Neural cell (in vitro differentiated cells): ENCODE measurements around the gene HINT2. TPM values are rescaled to one million over a fixed set of nuclear protein-coding genes. Genes with fewer than 3 reads are reported as not detected.

ENCODE experiments used
- H2AFZ ChIP-seq: fragments of 200-600, 300-800 bp; sonication (generic), shearing (Covaris generic); 2 replicates; pipeline ENCODE4 v1.6.0; 2014; ENCODE audit warnings: low read depth, mild to moderate bottlenecking, antibody characterized with exemption, low read length, moderate library complexity
- H3F3A ChIP-seq: fragments of 200-600 bp; shearing (Covaris generic); 2 replicates; pipeline ENCODE4 v1.6.1; 2016; ENCODE audit warnings: mild to moderate bottlenecking, moderate library complexity, mixed read lengths, antibody characterized with exemption, low read length; ENCODE audit not compliant: insufficient read depth, poor library complexity, severe bottlenecking
- H3K27ac ChIP-seq: fragments of 200-600, 300-800 bp; sonication (generic), shearing (Covaris generic); 2 replicates; pipeline ENCODE4 v1.5.1; 2014; ENCODE audit warnings: mild to moderate bottlenecking, low read length, moderate library complexity
- H3K27me3 ChIP-seq: fragments of 300-800, 200-600 bp; sonication (generic), shearing (Covaris generic); 2 replicates; pipeline ENCODE4 v1.6.0; 2014; ENCODE audit warnings: mild to moderate bottlenecking, low read depth, low read length, moderate library complexity; ENCODE audit not compliant: insufficient read depth
- H3K36me3 ChIP-seq: fragments of 300-800, 200-600 bp; sonication (generic), shearing (Covaris generic); 2 replicates; pipeline ENCODE4 v1.5.1; 2014; ENCODE audit warnings: mild to moderate bottlenecking, antibody characterized with exemption, low read length, moderate library complexity; ENCODE audit not compliant: insufficient read depth
- H3K4me2 ChIP-seq: fragments of 300-800, 200-600 bp; sonication (generic), shearing (Covaris generic); 2 replicates; pipeline ENCODE4 v1.6.0; 2014; ENCODE audit warnings: mild to moderate bottlenecking, low read length
- H3K4me3 ChIP-seq: fragments of 300-800, 200-600 bp; sonication (generic), shearing (Covaris generic); 2 replicates; pipeline ENCODE4 v1.5.1; 2014; ENCODE audit warnings: mild to moderate bottlenecking, low read length, moderate library complexity
- H3K79me2 ChIP-seq: fragments of 200-600 bp; shearing (Covaris generic); replicated peaks from 2 replicates; pipeline ENCODE4 v1.6.0; 2014; ENCODE audit warnings: mild to moderate bottlenecking, low read length, moderate library complexity; ENCODE audit not compliant: insufficient read depth
- H3K9ac ChIP-seq: fragments of 300-800, 200-600 bp; sonication (generic), shearing (Covaris generic); 2 replicates; pipeline ENCODE4 v1.6.1; 2016; ENCODE audit warnings: mild to moderate bottlenecking, low read length, mixed read lengths
- H3K9me2 ChIP-seq: fragments of 200-600 bp; shearing (Covaris generic); 2 replicates; pipeline ENCODE4 v1.6.1; 2016; ENCODE audit warnings: mild to moderate bottlenecking, low read length, mixed read lengths; ENCODE audit not compliant: insufficient read depth
- H3K9me3 ChIP-seq: fragments of 200-600, 300-800 bp; sonication (generic), shearing (Covaris generic); 2 replicates; pipeline ENCODE4 v1.6.1; 2016; ENCODE audit warnings: mild to moderate bottlenecking, mixed run types, low read length, moderate library complexity, mixed read lengths
- H4K20me1 ChIP-seq: fragments of 200-600 bp; shearing (Covaris generic); 2 replicates; pipeline ENCODE4 v1.6.1; 2016; ENCODE audit warnings: mild to moderate bottlenecking, mixed run types; ENCODE audit not compliant: insufficient read depth
- EP300 ChIP-seq: fragments of 450-650 bp; conservative IDR thresholded peaks from 2 replicates; pipeline ENCODE4 v1.6.1; 2014; ENCODE audit warnings: antibody characterized with exemption, mild to moderate bottlenecking, moderate library complexity; ENCODE audit not compliant: poor library complexity, severe bottlenecking
- EZH2 ChIP-seq: fragments of 200-600, 300-800 bp; shearing (Covaris generic), sonication (generic); IDR thresholded peaks from 2 replicates; pipeline ENCODE4 v1.6.1; 2014; ENCODE audit warnings: antibody characterized with exemption, low read length, borderline replicate concordance, mild to moderate bottlenecking; ENCODE audit not compliant: insufficient read depth, poor library complexity, severe bottlenecking
- MXI1 ChIP-seq: fragments of 450-650 bp; conservative IDR thresholded peaks from 2 replicates; pipeline ENCODE4 v1.6.1; 2014; ENCODE audit warnings: antibody characterized with exemption, mild to moderate bottlenecking; ENCODE audit not compliant: poor library complexity, severe bottlenecking
- POLR2AphosphoS5 ChIP-seq: IDR thresholded peaks from 2 replicates; pipeline ENCODE4 v1.6.1; 2012
- RAD21 ChIP-seq: fragments of 450-650 bp; conservative IDR thresholded peaks from 2 replicates; pipeline ENCODE4 v1.6.1; 2014; ENCODE audit warnings: antibody characterized with exemption, mild to moderate bottlenecking, moderate library complexity
- SMC3 ChIP-seq: fragments of 450-650 bp; conservative IDR thresholded peaks from 2 replicates; pipeline ENCODE4 v1.6.1; 2014; ENCODE audit warnings: antibody characterized with exemption, mild to moderate bottlenecking, moderate library complexity; ENCODE audit not compliant: poor library complexity
- TAF1 ChIP-seq: IDR thresholded peaks from 2 replicates; pipeline ENCODE4 v1.6.1; 2012; ENCODE audit warnings: low read depth
- polyA plus RNA-seq: library from polyadenylated mRNA; depleted of rRNA; stranded (reverse); fragments of >200 nt; gene quantifications from 2 replicates; pipeline ENCODE4 v1.2.3, GENCODE V29; 2014
- TF ChIP-seq, protein P1 (sequence below): IDR thresholded peaks from 2 replicates; pipeline ENCODE4 v1.6.1; 2012; ENCODE audit warnings: borderline replicate concordance
- TF ChIP-seq, protein P2 (sequence below): fragments of 450-650 bp; IDR thresholded peaks from 2 replicates; pipeline ENCODE4 v1.5.1; 2014; ENCODE audit warnings: antibody characterized with exemption, mild to moderate bottlenecking, moderate library complexity; ENCODE audit not compliant: poor library complexity, severe bottlenecking

The HINT2 gene
- polyA plus RNA-seq, 1 donor from 2014 or later: 31.0 TPM

DNA sequence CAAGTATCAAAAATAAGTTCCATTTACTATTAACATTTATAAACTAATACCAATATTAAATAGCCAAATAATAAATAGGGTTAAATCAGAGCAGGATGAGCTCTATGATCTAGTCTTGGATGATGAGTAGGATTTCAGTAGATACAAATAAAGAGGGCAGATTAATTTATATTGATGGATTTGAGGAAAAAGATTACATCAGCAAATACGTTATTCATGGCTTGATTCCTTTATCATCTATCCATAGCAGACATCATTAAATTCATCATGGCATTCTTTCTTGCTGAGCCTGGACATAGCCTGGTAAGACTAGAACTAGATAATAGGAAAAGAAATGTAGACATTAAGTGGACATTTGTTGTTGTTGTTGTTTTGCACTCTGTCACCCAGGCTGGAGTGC lies 47.4 kb downstream of the HINT2 start:
- H4K20me1 ChIP-seq: no peaks in the 10 kb centered on the region
- H3K4me2 ChIP-seq: no peak overlapping the region
- TF ChIP-seq POLR2AphosphoS5 (no peak), MXI1 (no peak), TAF1 (no peak), EZH2 (no peak), EP300 (no peak), RAD21 (no peak), SMC3 (no peak)
- TF ChIP-seq, protein P1, sequence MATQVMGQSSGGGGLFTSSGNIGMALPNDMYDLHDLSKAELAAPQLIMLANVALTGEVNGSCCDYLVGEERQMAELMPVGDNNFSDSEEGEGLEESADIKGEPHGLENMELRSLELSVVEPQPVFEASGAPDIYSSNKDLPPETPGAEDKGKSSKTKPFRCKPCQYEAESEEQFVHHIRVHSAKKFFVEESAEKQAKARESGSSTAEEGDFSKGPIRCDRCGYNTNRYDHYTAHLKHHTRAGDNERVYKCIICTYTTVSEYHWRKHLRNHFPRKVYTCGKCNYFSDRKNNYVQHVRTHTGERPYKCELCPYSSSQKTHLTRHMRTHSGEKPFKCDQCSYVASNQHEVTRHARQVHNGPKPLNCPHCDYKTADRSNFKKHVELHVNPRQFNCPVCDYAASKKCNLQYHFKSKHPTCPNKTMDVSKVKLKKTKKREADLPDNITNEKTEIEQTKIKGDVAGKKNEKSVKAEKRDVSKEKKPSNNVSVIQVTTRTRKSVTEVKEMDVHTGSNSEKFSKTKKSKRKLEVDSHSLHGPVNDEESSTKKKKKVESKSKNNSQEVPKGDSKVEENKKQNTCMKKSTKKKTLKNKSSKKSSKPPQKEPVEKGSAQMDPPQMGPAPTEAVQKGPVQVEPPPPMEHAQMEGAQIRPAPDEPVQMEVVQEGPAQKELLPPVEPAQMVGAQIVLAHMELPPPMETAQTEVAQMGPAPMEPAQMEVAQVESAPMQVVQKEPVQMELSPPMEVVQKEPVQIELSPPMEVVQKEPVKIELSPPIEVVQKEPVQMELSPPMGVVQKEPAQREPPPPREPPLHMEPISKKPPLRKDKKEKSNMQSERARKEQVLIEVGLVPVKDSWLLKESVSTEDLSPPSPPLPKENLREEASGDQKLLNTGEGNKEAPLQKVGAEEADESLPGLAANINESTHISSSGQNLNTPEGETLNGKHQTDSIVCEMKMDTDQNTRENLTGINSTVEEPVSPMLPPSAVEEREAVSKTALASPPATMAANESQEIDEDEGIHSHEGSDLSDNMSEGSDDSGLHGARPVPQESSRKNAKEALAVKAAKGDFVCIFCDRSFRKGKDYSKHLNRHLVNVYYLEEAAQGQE: no peak
- TF ChIP-seq, protein P2, sequence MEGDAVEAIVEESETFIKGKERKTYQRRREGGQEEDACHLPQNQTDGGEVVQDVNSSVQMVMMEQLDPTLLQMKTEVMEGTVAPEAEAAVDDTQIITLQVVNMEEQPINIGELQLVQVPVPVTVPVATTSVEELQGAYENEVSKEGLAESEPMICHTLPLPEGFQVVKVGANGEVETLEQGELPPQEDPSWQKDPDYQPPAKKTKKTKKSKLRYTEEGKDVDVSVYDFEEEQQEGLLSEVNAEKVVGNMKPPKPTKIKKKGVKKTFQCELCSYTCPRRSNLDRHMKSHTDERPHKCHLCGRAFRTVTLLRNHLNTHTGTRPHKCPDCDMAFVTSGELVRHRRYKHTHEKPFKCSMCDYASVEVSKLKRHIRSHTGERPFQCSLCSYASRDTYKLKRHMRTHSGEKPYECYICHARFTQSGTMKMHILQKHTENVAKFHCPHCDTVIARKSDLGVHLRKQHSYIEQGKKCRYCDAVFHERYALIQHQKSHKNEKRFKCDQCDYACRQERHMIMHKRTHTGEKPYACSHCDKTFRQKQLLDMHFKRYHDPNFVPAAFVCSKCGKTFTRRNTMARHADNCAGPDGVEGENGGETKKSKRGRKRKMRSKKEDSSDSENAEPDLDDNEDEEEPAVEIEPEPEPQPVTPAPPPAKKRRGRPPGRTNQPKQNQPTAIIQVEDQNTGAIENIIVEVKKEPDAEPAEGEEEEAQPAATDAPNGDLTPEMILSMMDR: no peak
- H3K9ac ChIP-seq: no peak overlapping the region
- no peak overlapping the region for H3K27ac ChIP-seq
- peaks cover 3% of the 10 kb centered on the region for H3K79me2 ChIP-seq
- no peaks in the 10 kb centered on the region for H3K9me2 ChIP-seq
- no peaks in the 10 kb centered on the region for H3K9me3 ChIP-seq
- no peak overlapping the region for H2AFZ ChIP-seq
- no peaks in the 10 kb centered on the region for H3K27me3 ChIP-seq
- no peaks in the 10 kb centered on the region for H3K36me3 ChIP-seq
- H3F3A ChIP-seq: no peaks in the 10 kb centered on the region
- no peak overlapping the region for H3K4me3 ChIP-seq

DNA sequence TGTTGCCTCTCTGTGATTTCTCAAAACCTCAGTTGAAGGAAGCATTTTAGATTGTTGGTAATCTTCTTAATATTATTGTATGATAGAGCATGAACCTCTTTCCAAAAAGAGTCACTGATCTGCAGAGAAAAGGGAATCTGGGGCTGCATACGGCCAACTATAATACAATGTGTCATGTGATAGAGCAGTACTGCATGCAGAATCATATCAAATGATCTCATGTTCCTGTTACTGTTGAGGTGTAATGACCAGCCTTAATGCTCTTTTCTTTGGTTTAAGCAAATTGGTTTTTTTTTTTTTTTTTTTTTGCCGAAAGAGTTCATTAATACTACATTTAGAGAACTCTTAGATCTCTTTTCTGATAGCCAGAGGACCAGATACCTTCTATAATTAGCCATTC lies 47.8 kb downstream of the HINT2 start:
- Histone ChIP-seq H3K27me3 (no peaks in the 10 kb centered on the region), H3K4me3 (no peak overlapping the region), H3K27ac (no peak overlapping the region), H3F3A (no peaks in the 10 kb centered on the region), H4K20me1 (no peaks in the 10 kb centered on the region), H3K9me2 (no peaks in the 10 kb centered on the region), H3K4me2 (no peak overlapping the region), H3K36me3 (no peaks in the 10 kb centered on the region), H2AFZ (no peak overlapping the region), H3K9ac (no peak overlapping the region), H3K79me2 (peaks cover 3% of the 10 kb centered on the region), H3K9me3 (no peaks in the 10 kb centered on the region)
- TF ChIP-seq SMC3: no peak
- no peak for TF ChIP-seq EZH2
- no peak for TF ChIP-seq MXI1
- TF ChIP-seq, protein P1: no peak
- TF ChIP-seq POLR2AphosphoS5: no peak
- TF ChIP-seq, protein P2: no peak
- TF ChIP-seq RAD21: no peak
- TF ChIP-seq EP300: no peak
- TF ChIP-seq TAF1: no peak
